ENCODE measurements around the gene L3MBTL4.
"Not testable (repeated sequence)": the region's sequence is repeated elsewhere in the genome, so short reads cannot be mapped to it uniquely, and the experiment has no call there.

The L3MBTL4 gene

DNA sequence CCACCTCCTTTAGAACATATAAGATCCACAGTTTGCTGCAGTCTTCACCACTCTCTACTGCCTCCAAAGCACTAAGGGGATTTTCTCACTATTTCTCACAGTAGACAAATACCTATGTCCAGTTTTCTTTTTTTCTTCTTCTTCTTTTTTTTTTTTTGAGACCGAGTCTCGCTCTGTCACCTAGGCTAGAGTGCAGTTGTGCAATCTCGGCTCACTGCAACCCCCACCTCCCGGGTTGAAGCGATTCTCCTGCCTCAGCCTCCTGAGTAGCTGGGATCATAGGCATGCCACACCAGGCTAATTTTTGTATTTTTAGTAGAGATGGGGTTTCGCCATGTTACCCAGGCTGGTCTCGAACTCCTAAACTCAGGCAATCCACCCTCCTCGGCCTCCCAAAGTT is 6.2 kb downstream of the L3MBTL4 start:
- in situ Hi-C loops (cut with MboI; ENCODE audit: low sequenced_read_pairs): not testable (repeated sequence)

DNA sequence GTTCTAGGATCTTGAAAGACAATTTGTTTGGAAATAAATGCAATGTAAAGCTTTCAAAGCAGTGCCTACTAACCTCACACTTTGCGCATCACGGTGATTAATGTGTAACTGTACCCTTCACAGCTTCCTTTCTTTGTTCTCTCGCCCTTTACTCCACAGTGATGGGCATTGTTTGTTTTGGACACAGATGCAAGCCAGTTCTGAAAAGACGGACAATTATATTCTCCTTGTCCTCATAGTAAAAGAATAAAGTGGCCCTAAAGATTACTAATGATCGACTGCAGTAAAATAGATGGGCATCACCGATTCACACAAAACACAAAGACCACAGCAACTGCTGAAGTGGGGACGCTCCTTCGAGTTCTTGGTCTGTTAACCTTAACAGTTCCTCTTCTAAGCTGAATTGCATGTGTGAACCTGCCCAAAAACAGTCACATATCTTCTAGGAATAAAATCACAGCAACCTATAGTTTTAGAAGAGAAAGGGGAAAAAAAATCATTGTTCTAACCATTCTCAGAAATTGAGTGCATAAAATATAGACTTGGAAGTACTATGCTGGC is 7.7 kb downstream of the L3MBTL4 start:
- in situ Hi-C loops (cut with MboI; ENCODE audit: low sequenced_read_pairs): no loop called here

GRCh38 chr18:6406075-6406909 is 8.4 kb downstream of the L3MBTL4 start:
- in situ Hi-C loops (cut with MboI; ENCODE audit: low sequenced_read_pairs): no loop called here

DNA sequence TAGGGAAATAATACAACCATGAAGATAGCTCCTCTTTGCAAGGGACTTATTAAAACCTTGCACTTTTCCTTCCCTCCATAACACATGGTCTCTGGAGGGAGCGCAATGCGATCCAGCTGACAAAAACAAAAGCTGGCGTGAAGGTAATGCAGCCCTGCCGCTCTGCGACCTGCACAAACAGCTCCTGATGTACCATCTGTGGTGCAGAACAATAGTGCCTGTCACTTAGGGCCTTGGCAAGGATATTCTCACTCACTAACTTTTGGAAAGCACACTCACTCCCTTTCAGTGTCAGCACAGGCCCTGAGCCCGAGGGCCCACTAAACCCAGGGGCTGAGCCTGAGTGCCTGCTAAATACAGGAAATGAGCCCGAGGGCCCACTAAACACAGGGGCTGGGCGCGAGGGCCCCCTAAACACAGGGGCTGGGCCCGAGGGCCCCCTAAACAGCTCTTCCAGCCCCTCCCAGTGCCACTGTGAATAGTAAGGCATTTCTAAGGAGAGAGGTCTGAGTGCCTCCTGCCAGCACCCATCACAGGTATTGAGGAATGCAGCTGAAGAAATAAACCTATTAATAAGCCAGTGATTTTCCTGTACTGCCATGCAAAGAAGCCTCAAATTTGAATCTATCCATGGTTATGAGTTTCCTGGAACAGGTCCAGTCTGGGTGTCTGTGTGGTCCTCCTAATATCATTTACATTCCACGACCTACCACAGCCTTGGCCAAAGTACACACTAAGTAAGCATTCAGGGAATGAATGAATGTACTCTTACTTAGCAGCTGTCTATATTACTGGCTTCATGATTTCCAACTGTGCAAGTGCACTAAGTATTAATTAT is 9.3 kb downstream of the L3MBTL4 start:
- in situ Hi-C loops (cut with MboI; ENCODE audit: low sequenced_read_pairs): no loop called here

GRCh38 chr18:6404834-6405233 is 9.9 kb downstream of the L3MBTL4 start:
- in situ Hi-C loops (cut with MboI; ENCODE audit: low sequenced_read_pairs): no loop called here

- in situ Hi-C loops (cut with MboI; ENCODE audit: low sequenced_read_pairs): no loop called here
These were observed 13.0 kb downstream of the L3MBTL4 start for GRCh38 chr18:6401687-6402086.

- in situ Hi-C loops (cut with MboI; ENCODE audit: low sequenced_read_pairs): no loop called here
These were observed 14.9 kb downstream of the L3MBTL4 start for GRCh38 chr18:6399776-6400175.

- in situ Hi-C loops (cut with MboI; ENCODE audit: low sequenced_read_pairs): no loop called here
These were observed 16.7 kb downstream of the L3MBTL4 start for GRCh38 chr18:6397931-6398566.

- in situ Hi-C loops (cut with MboI; ENCODE audit: low sequenced_read_pairs): no loop called here
These were observed 17.9 kb downstream of the L3MBTL4 start for GRCh38 chr18:6396847-6397246.

DNA sequence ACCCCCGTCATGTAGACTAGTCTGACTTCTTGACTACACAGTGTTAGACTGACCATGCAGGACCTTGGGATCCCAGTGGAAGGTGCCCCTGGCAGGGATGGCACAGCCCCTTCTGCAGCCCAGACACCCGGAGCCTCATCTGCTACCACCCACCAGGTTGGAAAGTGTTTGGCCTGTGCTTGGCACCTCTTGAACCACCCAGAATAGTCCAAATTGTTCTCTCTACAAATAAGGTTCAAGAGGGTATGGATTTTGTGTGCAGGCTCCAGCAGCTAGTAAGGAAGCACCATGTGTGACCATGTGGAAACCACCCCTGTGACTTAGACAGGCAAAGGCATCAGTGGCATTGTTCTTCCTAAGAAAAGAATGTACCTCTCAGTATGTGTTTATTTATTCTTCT is 18.4 kb downstream of the L3MBTL4 start:
- in situ Hi-C loops (cut with MboI; ENCODE audit: low sequenced_read_pairs): no loop called here

DNA sequence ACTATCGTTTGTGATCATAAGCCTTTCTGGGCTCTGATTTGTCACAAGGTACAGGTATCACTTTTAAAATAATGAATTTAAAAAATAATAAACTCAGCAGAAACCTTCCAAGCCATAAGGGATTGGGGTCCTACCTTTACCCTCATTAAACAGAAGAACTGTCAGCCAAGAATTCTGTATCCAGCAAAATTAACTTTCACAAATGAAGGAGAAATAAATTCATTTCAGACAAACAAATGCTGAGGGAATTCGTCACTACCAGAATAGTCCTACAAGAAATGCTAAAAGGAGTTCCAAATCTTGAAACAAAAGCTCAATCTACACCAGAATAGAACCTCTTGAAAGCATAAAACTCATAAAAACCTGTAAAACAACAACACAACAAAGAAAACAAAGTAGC is 25.7 kb downstream of the L3MBTL4 start:
- in situ Hi-C loops (cut with MboI; ENCODE audit: low sequenced_read_pairs): no loop called here

GRCh38 chr18:6382963-6383362 is 31.7 kb downstream of the L3MBTL4 start:
- in situ Hi-C loops (cut with MboI; ENCODE audit: low sequenced_read_pairs): no loop called here

DNA sequence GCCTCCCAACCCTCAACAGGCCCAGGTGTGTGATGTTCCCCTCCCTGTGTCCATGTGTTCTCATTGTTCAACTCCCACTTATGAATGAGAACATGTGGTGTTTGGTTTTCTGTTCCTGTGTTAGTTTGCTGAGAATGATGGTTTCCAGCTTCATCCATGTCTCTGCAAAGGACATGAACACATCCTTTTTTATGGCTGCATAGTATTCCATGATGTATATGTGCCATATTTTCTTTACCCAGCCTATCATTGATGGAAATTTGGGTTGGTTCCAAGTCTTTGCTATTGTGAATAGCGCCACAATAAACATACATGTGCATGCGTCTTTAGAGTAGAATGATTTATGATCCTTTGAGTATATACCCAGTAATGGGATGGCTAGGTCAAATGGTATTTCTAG is 37.2 kb downstream of the L3MBTL4 start:
- in situ Hi-C loops (cut with MboI; ENCODE audit: low sequenced_read_pairs): not testable (repeated sequence)

- in situ Hi-C loops (cut with MboI; ENCODE audit: low sequenced_read_pairs): no loop called here
These were observed 38.1 kb downstream of the L3MBTL4 start for GRCh38 chr18:6376433-6377229.

- in situ Hi-C loops (cut with MboI; ENCODE audit: low sequenced_read_pairs): no loop called here
These were observed 39.7 kb downstream of the L3MBTL4 start for GRCh38 chr18:6374935-6375529.

- in situ Hi-C loops (cut with MboI; ENCODE audit: low sequenced_read_pairs): no loop called here
These were observed 40.4 kb downstream of the L3MBTL4 start for GRCh38 chr18:6374340-6374739.

DNA sequence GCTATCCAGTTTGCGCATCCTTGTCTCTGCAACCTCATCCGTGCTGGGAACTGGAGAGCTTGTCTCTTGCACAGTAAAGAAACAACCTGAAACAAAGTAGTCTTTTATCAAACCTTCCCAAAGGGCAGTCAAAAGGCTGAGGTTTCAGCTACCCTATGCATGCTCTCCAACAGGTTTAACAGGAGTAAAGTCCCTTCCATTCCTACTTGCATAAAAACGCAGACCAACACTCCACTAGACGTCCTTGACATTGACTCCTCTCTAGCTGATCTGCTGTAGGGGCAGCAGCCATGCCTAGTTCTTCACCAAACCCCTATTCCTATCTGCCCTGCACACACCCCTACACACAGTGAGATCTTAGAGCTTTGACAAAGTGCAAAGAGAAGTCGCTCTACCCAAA is 41.5 kb downstream of the L3MBTL4 start:
- in situ Hi-C loops (cut with MboI; ENCODE audit: low sequenced_read_pairs): no loop called here

DNA sequence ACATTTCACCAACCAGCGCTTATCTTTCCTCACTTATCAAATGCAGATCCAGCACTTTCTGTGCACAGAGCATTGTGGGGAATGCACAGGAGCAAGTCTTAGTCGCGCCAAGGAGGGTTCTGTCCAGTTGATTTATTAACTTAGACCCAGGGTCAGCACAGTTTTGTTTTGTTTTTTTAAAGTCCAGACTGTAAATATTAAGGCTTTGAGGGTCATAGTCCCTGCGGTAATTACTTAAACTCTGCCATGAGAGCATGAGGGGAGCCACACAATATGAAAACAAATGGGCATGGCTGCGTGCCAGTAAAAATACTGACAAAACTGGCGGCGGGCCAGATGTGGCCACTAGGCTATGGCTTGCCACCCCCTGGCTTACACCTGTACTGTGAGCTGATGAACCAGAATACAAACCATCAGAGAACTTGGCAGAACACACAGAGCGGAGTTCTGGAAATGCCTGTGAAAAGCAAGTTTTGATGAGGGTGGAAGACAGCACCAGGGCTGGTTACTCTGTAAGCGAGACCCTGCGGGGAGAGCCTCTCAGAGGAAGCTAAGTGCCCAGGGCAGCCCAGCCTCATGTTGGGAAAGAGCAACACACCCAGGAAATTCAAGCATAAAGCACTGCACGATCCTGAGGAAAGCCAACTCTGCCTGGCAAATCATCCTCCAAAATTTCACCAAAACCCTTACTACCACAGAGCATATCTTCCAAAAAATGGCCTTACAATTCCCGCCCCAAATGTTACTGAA is 43.6 kb downstream of the L3MBTL4 start:
- in situ Hi-C loops (cut with MboI; ENCODE audit: low sequenced_read_pairs): no loop called here

DNA sequence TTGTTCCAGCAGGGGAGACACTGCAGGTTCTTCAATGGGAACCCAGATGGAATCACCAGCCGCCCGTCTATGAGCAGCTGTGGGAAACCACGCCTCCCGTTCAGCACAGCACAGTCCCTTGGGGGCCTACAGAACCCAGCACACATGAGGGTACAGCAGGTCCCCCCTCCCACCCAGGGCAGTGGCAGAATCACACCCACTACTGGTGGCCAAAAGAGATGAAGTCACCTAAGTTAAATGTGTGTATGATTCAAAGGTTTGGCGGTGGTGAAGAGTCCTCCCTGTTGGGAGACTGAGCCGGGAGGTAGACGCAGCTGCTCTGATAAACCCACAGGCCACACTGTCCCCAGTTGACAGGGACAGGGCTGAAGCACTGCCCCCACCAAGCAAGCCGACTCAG is 44.3 kb downstream of the L3MBTL4 start:
- in situ Hi-C loops (cut with MboI; ENCODE audit: low sequenced_read_pairs): no loop called here

Data from HL-60/S4 treated with phorbol 12-myristate 13-acetate at 8.2 ng/mL for 4 days and 3 days (cell line).